GM12875 (cell line): ENCODE data around the gene PDPN.

Experiments used
- H3K4me3 ChIP-seq: one replicate; pipeline ENCODE4 v1.5.1; 2011; ENCODE audit warnings: low read depth, low read length, control low read depth
- TF ChIP-seq, protein P1 (sequence below): IDR thresholded peaks from 2 replicates; pipeline ENCODE4 v1.5.1; 2011; ENCODE audit warnings: low read depth, mild to moderate bottlenecking, control low read depth, inconsistent platforms, low read length, moderate library complexity, borderline replicate concordance; ENCODE audit not compliant: insufficient read depth

Gene PDPN

DNA sequence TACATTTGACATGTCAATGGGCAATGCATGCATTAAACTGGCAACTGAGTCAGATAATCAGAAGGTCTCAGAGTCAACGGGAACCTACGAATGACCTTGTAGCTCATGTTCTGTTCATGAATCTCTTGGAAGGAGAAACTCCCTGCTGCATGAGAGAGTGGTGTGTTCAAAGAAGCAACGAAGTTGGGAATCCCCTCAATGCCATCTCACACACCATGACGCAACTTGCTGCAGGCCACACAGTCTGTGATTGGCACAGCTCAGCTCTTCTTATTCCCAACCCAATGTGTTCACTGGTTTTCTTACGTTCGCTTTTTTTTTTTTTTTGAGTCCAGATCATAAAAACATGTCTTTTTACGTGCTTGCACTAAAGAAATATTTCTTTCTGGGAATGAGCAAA lies 62.9 kb downstream of the PDPN start:
- TF ChIP-seq, protein P1, sequence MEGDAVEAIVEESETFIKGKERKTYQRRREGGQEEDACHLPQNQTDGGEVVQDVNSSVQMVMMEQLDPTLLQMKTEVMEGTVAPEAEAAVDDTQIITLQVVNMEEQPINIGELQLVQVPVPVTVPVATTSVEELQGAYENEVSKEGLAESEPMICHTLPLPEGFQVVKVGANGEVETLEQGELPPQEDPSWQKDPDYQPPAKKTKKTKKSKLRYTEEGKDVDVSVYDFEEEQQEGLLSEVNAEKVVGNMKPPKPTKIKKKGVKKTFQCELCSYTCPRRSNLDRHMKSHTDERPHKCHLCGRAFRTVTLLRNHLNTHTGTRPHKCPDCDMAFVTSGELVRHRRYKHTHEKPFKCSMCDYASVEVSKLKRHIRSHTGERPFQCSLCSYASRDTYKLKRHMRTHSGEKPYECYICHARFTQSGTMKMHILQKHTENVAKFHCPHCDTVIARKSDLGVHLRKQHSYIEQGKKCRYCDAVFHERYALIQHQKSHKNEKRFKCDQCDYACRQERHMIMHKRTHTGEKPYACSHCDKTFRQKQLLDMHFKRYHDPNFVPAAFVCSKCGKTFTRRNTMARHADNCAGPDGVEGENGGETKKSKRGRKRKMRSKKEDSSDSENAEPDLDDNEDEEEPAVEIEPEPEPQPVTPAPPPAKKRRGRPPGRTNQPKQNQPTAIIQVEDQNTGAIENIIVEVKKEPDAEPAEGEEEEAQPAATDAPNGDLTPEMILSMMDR = no peak
- no peak overlapping the region for H3K4me3 ChIP-seq

DNA sequence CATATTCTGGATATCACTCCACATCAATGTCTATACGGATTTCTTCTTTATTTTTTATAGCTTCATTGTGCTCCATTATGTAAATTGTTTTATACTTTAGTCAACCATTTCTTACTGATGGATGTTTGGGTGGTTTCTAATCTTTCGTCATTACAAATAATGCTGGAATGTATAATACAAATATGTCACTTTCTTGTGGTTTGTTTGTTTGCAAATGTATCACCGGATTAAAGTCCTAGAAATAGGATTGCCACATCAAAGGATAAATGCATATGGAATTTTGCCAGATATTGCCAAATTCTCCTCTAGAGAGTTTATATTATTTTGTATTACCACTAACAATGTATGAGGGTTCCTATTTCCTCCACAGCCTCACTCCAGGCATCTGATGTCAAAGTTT lies 67.6 kb downstream of the PDPN start:
- TF ChIP-seq, protein P1 = no peak
- H3K4me3 ChIP-seq = no peak overlapping the region

DNA sequence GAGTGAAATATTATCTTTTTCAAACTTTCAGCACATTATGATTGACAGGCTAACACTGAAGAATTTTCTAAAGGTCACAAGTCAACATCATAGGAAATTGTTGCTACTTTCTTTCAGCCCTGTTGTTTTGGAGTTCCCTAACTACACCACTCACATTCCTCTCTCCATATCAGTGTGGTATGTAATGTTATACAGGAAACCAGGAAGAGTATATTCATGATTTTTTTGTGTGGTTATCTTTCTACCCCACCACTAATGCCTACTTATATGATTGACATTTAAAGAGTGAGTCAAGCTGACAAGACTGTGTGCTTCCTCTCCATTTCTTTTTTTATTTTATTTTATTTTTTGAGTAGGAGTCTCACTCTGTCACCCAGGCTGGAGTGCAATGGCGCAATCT lies 68.6 kb downstream of the PDPN start:
- TF ChIP-seq, protein P1 = no peak
- no peak overlapping the region for H3K4me3 ChIP-seq

DNA sequence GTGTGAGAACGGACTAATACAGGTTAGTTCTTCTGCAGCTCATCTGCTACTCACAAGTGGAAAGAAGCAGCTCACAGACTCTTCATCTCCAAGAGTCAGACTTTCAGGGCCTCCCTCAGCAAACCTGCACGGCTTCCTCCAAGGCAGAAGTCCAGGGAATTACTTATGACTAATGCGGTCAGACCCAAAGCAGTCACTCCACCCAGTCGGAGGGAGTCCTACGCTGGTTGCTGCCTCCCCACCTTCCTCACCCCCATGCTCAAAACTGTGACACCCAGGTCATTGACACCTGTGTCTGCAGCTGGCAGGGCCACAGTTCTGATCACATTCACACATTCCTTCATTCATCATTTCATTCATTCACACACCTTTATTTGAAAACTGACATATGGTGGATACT lies 77.9 kb downstream of the PDPN start:
- TF ChIP-seq, protein P1 = no peak
- no peak overlapping the region for H3K4me3 ChIP-seq

DNA sequence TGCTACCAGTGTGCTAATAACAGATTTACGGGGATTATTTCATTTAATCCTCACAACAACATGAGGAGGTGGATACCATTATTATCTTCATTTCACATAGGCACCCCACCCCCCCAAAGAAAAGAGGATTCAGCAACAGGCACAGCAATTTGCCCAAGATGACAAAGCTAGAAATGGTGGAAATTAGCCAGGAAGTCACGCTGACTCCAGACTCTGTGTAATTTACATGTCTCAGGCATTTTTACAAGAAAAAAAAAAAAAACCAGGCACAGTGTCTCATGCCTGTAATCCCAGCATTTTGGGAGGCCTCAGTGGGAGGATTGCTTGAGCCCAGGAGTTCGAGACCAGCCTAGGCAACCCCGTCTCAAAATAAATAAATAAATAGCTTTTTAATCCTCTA lies 78.9 kb downstream of the PDPN start:
- TF ChIP-seq, protein P1 = no peak
- H3K4me3 ChIP-seq = no peak overlapping the region

DNA sequence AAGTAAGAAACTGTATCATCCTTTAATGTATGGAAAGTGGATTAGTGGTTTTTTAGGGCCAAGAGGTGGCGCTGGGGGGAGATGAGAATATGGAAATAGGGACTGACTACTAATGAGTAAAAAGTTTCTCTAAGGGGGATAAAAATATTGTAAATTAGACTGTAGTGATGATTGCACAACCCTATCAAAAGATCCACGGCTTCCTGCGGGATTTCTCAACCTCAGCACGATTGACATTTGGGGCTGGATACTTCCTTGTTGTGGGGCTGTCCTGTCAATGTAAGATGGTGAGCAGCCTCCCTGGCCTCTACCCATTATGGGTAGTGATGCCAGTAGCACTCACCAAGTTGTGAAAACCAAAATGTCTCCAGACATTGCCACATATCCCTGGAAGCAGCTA lies 80.3 kb downstream of the PDPN start:
- H3K4me3 ChIP-seq = no peak overlapping the region
- TF ChIP-seq, protein P1 = no peak

DNA sequence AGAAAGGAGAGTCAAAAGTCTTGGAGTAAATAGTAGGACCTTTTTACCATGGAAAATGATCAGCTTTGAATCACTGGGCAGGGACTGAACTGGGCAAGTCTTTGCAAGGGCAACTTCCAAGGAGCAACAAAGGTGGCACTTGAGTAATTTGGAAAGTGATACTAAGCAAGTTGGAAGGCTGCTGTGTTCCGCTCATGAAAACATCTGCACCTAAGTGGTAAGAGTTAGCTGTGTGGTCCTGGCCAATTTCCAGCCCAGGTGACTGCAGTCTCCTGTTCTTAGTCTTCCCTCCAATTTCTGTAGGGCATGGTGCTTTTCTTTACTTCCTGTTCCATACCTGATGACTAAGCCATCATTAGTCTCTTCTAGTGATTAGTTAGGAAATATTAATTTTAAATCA lies 80.8 kb downstream of the PDPN start:
- TF ChIP-seq, protein P1 = no peak
- no peak overlapping the region for H3K4me3 ChIP-seq
